Endodermal cell (in vitro differentiated cells): Measurements from ENCODE around the gene ZNF91. TPM values are rescaled to one million over a fixed set of nuclear protein-coding genes. Genes with fewer than 3 reads are reported as not detected.
A peak's percentile ranks its signal among the peaks of the same experiment; 100 is the strongest.

Experiments
- DNase-seq: peaks from one replicate; pipeline ENCODE4 v3.0.0-alpha.2; 2017
- H3K27ac ChIP-seq: 2 replicates; pipeline ENCODE4 v1.5.1; 2013; ENCODE audit warnings: mild to moderate bottlenecking, low read depth, low read length, moderate library complexity
- H3K27me3 ChIP-seq: 2 replicates; pipeline ENCODE4 v1.6.1; 2013; ENCODE audit warnings: mild to moderate bottlenecking, low read length, moderate library complexity; ENCODE audit not compliant: insufficient read depth, control insufficient read depth, poor library complexity, severe bottlenecking
- H3K36me3 ChIP-seq: 2 replicates; pipeline ENCODE4 v1.7.0; 2013; ENCODE audit warnings: mild to moderate bottlenecking, low read length, moderate library complexity; ENCODE audit not compliant: control insufficient read depth, insufficient read depth
- H3K4me1 ChIP-seq: one replicate; pipeline ENCODE4 v1.7.0; 2013; ENCODE audit warnings: low read length; ENCODE audit not compliant: control insufficient read depth, insufficient read depth
- H3K4me3 ChIP-seq: 2 replicates; pipeline ENCODE4 v1.5.1; 2013; ENCODE audit warnings: mild to moderate bottlenecking, low read length, moderate library complexity
- H3K9ac ChIP-seq: 2 replicates; pipeline ENCODE4 v1.6.1; 2013; ENCODE audit warnings: mild to moderate bottlenecking, low read length, moderate library complexity; ENCODE audit not compliant: poor library complexity, severe bottlenecking; ENCODE audit errors: extremely low read depth
- H3K9me3 ChIP-seq: 2 replicates; pipeline ENCODE4 v1.6.1; 2013; ENCODE audit warnings: mild to moderate bottlenecking, low read length, moderate library complexity; ENCODE audit not compliant: control insufficient read depth
- H3K27ac Mint-ChIP-seq: 2 replicates; pipeline ENCODE4 v1.8.0; 2020; ENCODE audit warnings: mixed read lengths
- H3K27me3 Mint-ChIP-seq: 2 replicates; pipeline ENCODE4 v1.8.0; 2021; ENCODE audit warnings: mild to moderate bottlenecking, mixed read lengths; ENCODE audit not compliant: insufficient read depth
- H3K36me3 Mint-ChIP-seq: 2 replicates; pipeline ENCODE4 v1.8.0; 2020; ENCODE audit warnings: low read depth, mixed read lengths
- H3K4me1 Mint-ChIP-seq: 2 replicates; pipeline ENCODE4 v1.8.0; 2020; ENCODE audit warnings: mixed read lengths
- H3K4me3 Mint-ChIP-seq: 2 replicates; pipeline ENCODE4 v1.8.0; 2020; ENCODE audit warnings: mild to moderate bottlenecking, moderate library complexity, mixed read lengths
- H3K9me3 Mint-ChIP-seq: 2 replicates; pipeline ENCODE4 v1.8.0; 2020; ENCODE audit warnings: mild to moderate bottlenecking, mixed read lengths
- CTCF ChIP-seq: fragments of 200-600 bp; sonication (generic); conservative IDR thresholded peaks from 2 replicates; pipeline ENCODE4 v1.5.0; 2021; ENCODE audit warnings: antibody characterized with exemption, mild to moderate bottlenecking
- WGBS, 2 experiments: methylation state at CpG; one replicate each; pipeline versions ENCODE4 v1.1.5 to v1.1.7; 2013; ENCODE audit warnings: missing lambda C conversion rate in 2 of 2, mixed read lengths in 1 of 2; ENCODE audit not compliant: insufficient coverage in 1 of 2, insufficient read length in 1 of 2; 5-methylcytosine and 5-hydroxymethylcytosine counted together
- total RNA-seq, 2 donors: library from RNA; stranded (reverse); fragmentation: NEBNext Ultra II Directional in 1 of 2; extraction: Animal tissue kit (Norgen Biotek cat#: 25700) in 1 of 2; gene quantifications; 2 replicates in 1 of 2; 3 replicates in 1 of 2; pipeline ENCODE4 v1.2.1, GENCODE V29; 2021

Gene ZNF91
- total RNA-seq, 2 donors from 2014 or later: 66.9 to 75.4 TPM

- TF ChIP-seq CTCF: peak; percentile 67
- no peaks in the 10 kb centered on the region for H3K27me3 Mint-ChIP-seq
- Histone ChIP-seq H3K9me3 (peaks cover 97% of the 10 kb centered on the region), H3K36me3 (peaks cover 97% of the 10 kb centered on the region), H3K4me1 (no peaks in the 10 kb centered on the region), H3K9ac (no peak overlapping the region), H3K4me3 (no peak overlapping the region), H3K27me3 (no peaks in the 10 kb centered on the region), H3K27ac (no peak overlapping the region)
- H3K36me3 Mint-ChIP-seq: peaks cover 86% of the 10 kb centered on the region
- no peak overlapping the region for H3K4me3 Mint-ChIP-seq
- H3K4me1 Mint-ChIP-seq: no peaks in the 10 kb centered on the region
- H3K27ac Mint-ChIP-seq: no peak overlapping the region
- peak; percentile 61 for DNase-seq
- peaks cover 77% of the 10 kb centered on the region for H3K9me3 Mint-ChIP-seq
- 71 to 86% methylated on average over 1 to 4 of the region's 4 CpGs for WGBS, 2 experiments
Observed at GRCh38 chr19:23345838-23346237, 49.4 kb downstream of the ZNF91 start.

- H3K9ac ChIP-seq: no peak overlapping the region
- H3K36me3 ChIP-seq: peaks cover 93% of the 10 kb centered on the region
- DNase-seq: no peak
- H3K27ac ChIP-seq: no peak overlapping the region
- peaks cover 94% of the 10 kb centered on the region for H3K9me3 ChIP-seq
- no peaks in the 10 kb centered on the region for H3K27me3 ChIP-seq
- Mint-ChIP-seq H3K4me1 (no peaks in the 10 kb centered on the region), H3K9me3 (peaks cover 73% of the 10 kb centered on the region), H3K4me3 (no peak overlapping the region), H3K27ac (no peak overlapping the region), H3K36me3 (peaks cover 81% of the 10 kb centered on the region), H3K27me3 (no peaks in the 10 kb centered on the region)
- WGBS, 2 experiments: 94 to 100% methylated on average over 4 to 5 of the region's 5 CpGs
- no peak for TF ChIP-seq CTCF
- H3K4me3 ChIP-seq: peak overlapping the region; percentile 64
- no peaks in the 10 kb centered on the region for H3K4me1 ChIP-seq
Observed at GRCh38 chr19:23343434-23344010, 51.7 kb downstream of the ZNF91 start.

DNA sequence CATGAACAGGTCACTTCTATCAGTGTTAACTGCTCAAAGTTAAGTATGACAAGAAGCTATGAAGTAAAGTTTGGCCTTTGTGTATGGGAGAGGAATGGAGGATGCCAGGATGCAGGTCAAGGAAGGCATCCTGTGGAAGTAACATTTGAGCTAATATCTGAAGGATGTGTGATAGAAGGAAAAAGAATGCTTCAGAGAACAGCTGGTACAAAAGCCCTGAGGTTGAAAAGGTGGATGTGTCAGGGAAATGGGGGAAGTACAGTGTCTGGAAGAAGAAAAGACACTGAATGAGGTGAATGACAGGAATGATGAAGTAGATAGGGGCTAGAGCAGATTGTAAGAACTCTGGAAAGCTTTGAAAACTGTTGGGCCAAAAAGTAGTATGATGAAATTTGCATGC, 67.1 kb downstream of the ZNF91 start:
- no peak for DNase-seq
- H3K27me3 ChIP-seq: no peaks in the 10 kb centered on the region
- Mint-ChIP-seq H3K9me3 (peaks cover 21% of the 10 kb centered on the region), H3K27me3 (peaks cover 13% of the 10 kb centered on the region), H3K4me3 (no peak overlapping the region), H3K27ac (no peak overlapping the region), H3K36me3 (peaks cover 38% of the 10 kb centered on the region), H3K4me1 (no peaks in the 10 kb centered on the region)
- peaks cover 53% of the 10 kb centered on the region for H3K9me3 ChIP-seq
- no peaks in the 10 kb centered on the region for H3K4me1 ChIP-seq
- H3K36me3 ChIP-seq: peaks cover 26% of the 10 kb centered on the region
- TF ChIP-seq CTCF: no peak
- H3K27ac ChIP-seq: no peak overlapping the region
- H3K4me3 ChIP-seq: no peak overlapping the region
- H3K9ac ChIP-seq: no peak overlapping the region
